B cell (primary cell): ENCODE data around the gene GORASP2. TPM values are rescaled to one million over a fixed set of nuclear protein-coding genes. Genes with fewer than 3 reads are reported as not detected.

ENCODE experiments used
- ATAC-seq: fragments of 200-7000 bp; cut with Tn5 transposase; one replicate; pipeline ENCODE4 v1.10.0; 2021; ENCODE audit warnings: low read depth, mild to moderate bottlenecking, moderate number of reproducible peaks, moderate library complexity
- CTCF ChIA-PET: fragments of 350-600 bp; sonication (Branson Sonifier 250); formaldehyde crosslinking; loops from one replicate; lab custom pipeline; 2021; ENCODE audit warnings: antibody characterized with exemption, inconsistent platforms; lab: Charles Lee
- POLR2A ChIA-PET: fragments of 350-600 bp; sonication (Branson Sonifier 250); formaldehyde crosslinking; loops from one replicate; lab custom pipeline; 2021; ENCODE audit warnings: antibody characterized with exemption; lab: Charles Lee
- DNase-seq: peaks from one replicate; pipeline ENCODE4 v3.0.0; 2013
- H2AFZ ChIP-seq: 2 replicates; pipeline ENCODE4 v1.6.1; 2012; ENCODE audit warnings: mild to moderate bottlenecking, low read depth, low read length; ENCODE audit not compliant: insufficient read depth, poor library complexity, severe bottlenecking
- H3K27ac ChIP-seq, 2 donors: 1 replicate in 1 of 2; 2 replicates in 1 of 2; pipeline ENCODE4 v1.5.1; 2012 to 2013; ENCODE audit warnings: low read length in 2 of 2, mild to moderate bottlenecking in 2 of 2, moderate library complexity in 1 of 2
- H3K27me3 ChIP-seq, 4 experiments: fragments of 200-600 bp in 1 of 4; sonication (generic) in 1 of 4; replicated peaks in 1 of 4; 1 replicate in 2 of 4; 2 replicates in 2 of 4; pipeline versions ENCODE4 v1.6.1 to v1.7.0; 2013 to 2016; ENCODE audit warnings: low read length in 3 of 4, mild to moderate bottlenecking in 2 of 4, mixed read lengths in 1 of 4, moderate library complexity in 1 of 4; ENCODE audit not compliant: insufficient read depth in 4 of 4, control insufficient read depth in 3 of 4; ENCODE audit errors: control extremely low read depth in 1 of 4
- H3K36me3 ChIP-seq, 2 experiments: replicated peaks in 1 of 2; 1 replicate in 1 of 2; 2 replicates in 1 of 2; pipeline versions ENCODE4 v1.6.1 to v1.7.1; 2013; ENCODE audit warnings: low read length in 1 of 2; ENCODE audit not compliant: insufficient read depth in 2 of 2, control insufficient read depth in 1 of 2; ENCODE audit errors: control extremely low read depth in 1 of 2, extremely low read depth in 1 of 2
- H3K4me1 ChIP-seq, 2 donors: fragments of 200-600 bp in 1 of 2; sonication (generic) in 1 of 2; 1 replicate in 1 of 2; 2 replicates in 1 of 2; pipeline versions ENCODE4 v1.5.1 to v1.6.1; 2013 to 2017; ENCODE audit warnings: low read length in 2 of 2; ENCODE audit not compliant: control insufficient read depth in 2 of 2, insufficient read depth in 2 of 2
- H3K4me2 ChIP-seq: replicated peaks from 2 replicates; pipeline ENCODE3; 2012; ENCODE audit warnings: mild to moderate bottlenecking, low read depth, low read length; ENCODE audit not compliant: poor library complexity, severe bottlenecking
- H3K4me3 ChIP-seq, 5 experiments: fragments of 200-600 bp in 1 of 5; sonication (generic) in 1 of 5; 1 replicate in 3 of 5; 2 replicates in 2 of 5; pipeline versions ENCODE4 v1.5.1 to v1.7.0; 2011 to 2016; ENCODE audit warnings: low read length in 4 of 5, mild to moderate bottlenecking in 4 of 5, low read depth in 2 of 5, control low read depth in 1 of 5, moderate library complexity in 1 of 5; ENCODE audit not compliant: insufficient read depth in 1 of 5; ENCODE audit errors: control extremely low read depth in 1 of 5, extremely low read depth in 1 of 5
- H3K79me2 ChIP-seq: fragments of 200-600 bp; sonication (generic); one replicate; pipeline ENCODE4 v1.6.0; 2016; ENCODE audit warnings: low read length; ENCODE audit not compliant: control insufficient read depth, insufficient read depth
- H3K9ac ChIP-seq: fragments of 200-600 bp; sonication (generic); 2 replicates; pipeline ENCODE4 v1.6.1; 2017; ENCODE audit warnings: mild to moderate bottlenecking, low read length, moderate library complexity
- H3K9me3 ChIP-seq, 3 donors: one replicate each; pipeline versions ENCODE4 v1.6.1 to v1.7.1; 2013; ENCODE audit warnings: low read length in 2 of 3; ENCODE audit not compliant: control insufficient read depth in 2 of 3, insufficient read depth in 1 of 3; ENCODE audit errors: control extremely low read depth in 1 of 3
- H4K20me1 ChIP-seq: 2 replicates; pipeline ENCODE4 v1.6.0; 2012; ENCODE audit warnings: mild to moderate bottlenecking, low read length; ENCODE audit not compliant: insufficient read depth, control insufficient read depth, poor library complexity, severe bottlenecking
- H3K27ac Mint-ChIP-seq: one replicate; pipeline ENCODE4 v1.8.0; 2021; ENCODE audit warnings: mixed read lengths
- H3K27me3 Mint-ChIP-seq: one replicate; pipeline ENCODE4 v1.8.0; 2021; ENCODE audit warnings: mixed read lengths
- H3K4me1 Mint-ChIP-seq: one replicate; pipeline ENCODE4 v1.8.0; 2021; ENCODE audit warnings: mixed read lengths
- H3K4me3 Mint-ChIP-seq: one replicate; pipeline ENCODE4 v1.8.0; 2021; ENCODE audit warnings: mixed read lengths
- H3K9me3 Mint-ChIP-seq: one replicate; pipeline ENCODE4 v1.8.0; 2022; ENCODE audit warnings: mixed read lengths; ENCODE audit not compliant: insufficient read depth
- CTCF ChIP-seq: fragments of 200-600 bp; IDR thresholded peaks from one replicate; pipeline ENCODE4 v1.8.0; 2022; ENCODE audit warnings: antibody characterized with exemption, mild to moderate bottlenecking
- EZH2 ChIP-seq: IDR thresholded peaks from 2 replicates; pipeline ENCODE4 v1.6.1; 2012; ENCODE audit warnings: borderline replicate concordance, low read depth, mild to moderate bottlenecking, moderate library complexity, low read length; ENCODE audit not compliant: insufficient read depth, poor library complexity, severe bottlenecking
- WGBS: methylation state at CpG from one replicate; pipeline ENCODE4 v1.1.5; 2013; ENCODE audit warnings: missing lambda C conversion rate; ENCODE audit not compliant: insufficient coverage; 5-methylcytosine and 5-hydroxymethylcytosine counted together
- intact Hi-C: fragments of 100-400 bp; cut with micrococcal nuclease; formaldehyde crosslinking; loops from one replicate; pipeline ENCODE4 v1.10.0; 2022
- polyA plus RNA-seq: library from polyadenylated mRNA; depleted of rRNA; stranded (reverse); fragments of >200 nt; gene quantifications from 2 replicates; pipeline ENCODE4 v1.2.3, GENCODE V29; 2012
- total RNA-seq, 2 donors: library from RNA; stranded (reverse); fragments of 120-200 nt in 1 of 2; gene quantifications; 1 replicate in 1 of 2; 2 replicates in 1 of 2; pipeline versions ENCODE4 v1.2.3 to v1.2.4, GENCODE V29; 2013 to 2022

Gene GORASP2
- total and polyA plus RNA-seq, 2 donors (not counting 1 experiment from before 2014, with no cell fraction given) = 40.5 to 50.5 TPM

- ATAC-seq (no peak), DNase-seq (no peak)
- no peak overlapping the region for H3K4me3 Mint-ChIP-seq
- H3K9me3 ChIP-seq = peaks cover 0 to 3% (median 0%) of the 10 kb centered on the region in 3 donors
- H3K9me3 Mint-ChIP-seq = no peaks in the 10 kb centered on the region
- no peak overlapping the region for H3K4me3 ChIP-seq
- no peak for TF ChIP-seq EZH2
- TF ChIP-seq CTCF = no peak
- H3K9ac ChIP-seq = no peak overlapping the region
- no peak overlapping the region for H3K4me2 ChIP-seq
- H2AFZ ChIP-seq = no peak overlapping the region
- H3K27me3 ChIP-seq = no peaks in the 10 kb centered on the region
- no peak overlapping the region for H3K27ac Mint-ChIP-seq
- no peaks in the 10 kb centered on the region for H3K79me2 ChIP-seq
- no peaks in the 10 kb centered on the region for H3K36me3 ChIP-seq
- H3K27me3 Mint-ChIP-seq = peaks cover 36% of the 10 kb centered on the region
- peaks cover 4% of the 10 kb centered on the region for H3K4me1 Mint-ChIP-seq
- H3K27ac ChIP-seq = no peak overlapping the region
- 100% methylated on average over 1 of the region's 3 CpGs for WGBS
- intact Hi-C loops = no loop called here
- H4K20me1 ChIP-seq = no peaks in the 10 kb centered on the region
- ChIA-PET CTCF (interaction anchor here (1.8 kb wide), 1 partner anchor 15 kb away, joined by 7 read pairs; no protein-coding TSS in a partner anchor), POLR2A (no interaction called here)
- H3K4me1 ChIP-seq = no peaks in the 10 kb centered on the region
Observed at GRCh38 chr2:170887896-170888295, 41.2 kb upstream of the GORASP2 start.

GRCh38 chr2:170891893-170892292, 37.2 kb upstream of the GORASP2 start:
- Histone ChIP-seq H3K4me2 (no peak overlapping the region), H3K36me3 (no peaks in the 10 kb centered on the region), H3K27ac (no peak overlapping the region), H3K4me1 (no peaks in the 10 kb centered on the region), H3K9ac (no peak overlapping the region), H3K9me3 (no peaks in the 10 kb centered on the region), H3K27me3 (no peaks in the 10 kb centered on the region), H4K20me1 (no peaks in the 10 kb centered on the region), H2AFZ (no peak overlapping the region), H3K4me3 (no peak overlapping the region), H3K79me2 (no peaks in the 10 kb centered on the region)
- intact Hi-C loops = no loop called here
- DNase-seq = no peak
- CTCF ChIA-PET = interaction anchor here (2.8 kb wide), 1 partner anchor 19 kb away, joined by 11 read pairs; no protein-coding TSS in a partner anchor
- POLR2A ChIA-PET = no interaction called here
- Mint-ChIP-seq H3K27ac (no peak overlapping the region), H3K27me3 (peaks cover 29% of the 10 kb centered on the region), H3K4me3 (no peak overlapping the region), H3K4me1 (no peaks in the 10 kb centered on the region), H3K9me3 (no peaks in the 10 kb centered on the region)
- ATAC-seq = no peak
- no peak for TF ChIP-seq CTCF
- TF ChIP-seq EZH2 = no peak
- WGBS = 67% methylated on average over 1 of the region's 4 CpGs
